Erythroblast (primary cell): ENCODE data around the gene CCDC183.

Source experiments
- DNase-seq, 2 experiments: peaks; one replicate each; lab custom pipeline; 2025; lab: John Stamatoyannopoulos, UW
- GATA1 ChIP-seq: IDR thresholded peaks from 2 replicates; pipeline ENCODE4 v1.6.1; 2011; ENCODE audit warnings: low read depth, mild to moderate bottlenecking, control low read depth, low read length, moderate library complexity
- POLR2A ChIP-seq: IDR thresholded peaks from 2 replicates; pipeline ENCODE4 v1.6.1; 2011; ENCODE audit warnings: mild to moderate bottlenecking, low read length

CCDC183 gene

DNA sequence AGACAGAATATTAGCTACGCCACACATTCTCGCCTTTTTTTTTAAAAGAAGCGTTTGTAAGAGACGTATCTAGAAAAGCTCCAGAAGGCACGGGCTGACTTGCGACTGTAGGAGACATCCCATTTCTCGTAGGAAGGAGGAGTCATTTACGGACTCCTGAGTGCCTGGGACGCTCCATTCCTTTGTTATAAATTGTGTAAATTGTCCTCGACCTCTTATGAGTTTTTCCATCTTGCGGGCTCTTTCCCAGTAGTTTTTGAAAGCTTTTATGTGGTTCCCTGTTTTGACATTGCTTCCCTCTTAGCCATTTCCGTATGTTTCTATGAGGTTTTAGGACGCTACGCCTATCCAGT is 12.6 kb downstream of the CCDC183 start:
- no peak for TF ChIP-seq POLR2A
- no peak for TF ChIP-seq GATA1
- peak; percentile 48 to 62 for DNase-seq

DNA sequence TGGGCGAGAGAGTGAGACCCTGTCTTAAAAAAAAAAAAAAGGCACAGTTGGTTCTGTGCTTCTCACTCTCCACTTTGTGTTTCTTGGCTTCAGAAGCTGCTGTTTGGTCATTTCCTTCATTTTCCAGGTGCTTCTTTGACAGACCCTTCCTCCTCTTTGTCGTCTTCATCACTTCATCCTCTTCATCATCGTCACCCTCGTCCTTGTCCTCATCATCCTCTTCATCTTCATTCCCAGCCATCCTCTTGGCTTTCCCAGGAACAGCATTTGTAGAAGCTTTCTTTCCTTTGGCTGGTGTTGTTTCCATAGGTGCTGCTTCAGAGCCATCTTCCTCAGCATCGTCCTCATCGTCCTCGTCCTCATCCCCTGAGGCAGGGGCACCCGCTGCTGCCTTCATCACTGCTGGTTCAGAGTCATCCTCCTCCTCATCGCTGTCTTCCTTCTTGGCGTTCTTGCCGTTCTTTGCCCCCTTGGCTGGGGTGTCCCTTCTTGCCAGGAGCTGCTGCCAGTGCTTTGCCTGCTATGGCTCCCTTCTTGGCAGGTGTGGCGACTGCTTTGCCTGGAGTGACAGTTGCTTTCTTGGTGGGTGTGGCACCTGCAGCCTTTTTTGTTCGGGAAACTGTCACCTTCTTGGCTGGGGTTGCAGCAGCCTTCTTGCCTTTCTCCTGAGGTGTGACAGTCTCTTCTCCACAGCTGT is 18.7 kb downstream of the CCDC183 start:
- no peak for DNase-seq
- TF ChIP-seq POLR2A (no peak), GATA1 (no peak)

DNA sequence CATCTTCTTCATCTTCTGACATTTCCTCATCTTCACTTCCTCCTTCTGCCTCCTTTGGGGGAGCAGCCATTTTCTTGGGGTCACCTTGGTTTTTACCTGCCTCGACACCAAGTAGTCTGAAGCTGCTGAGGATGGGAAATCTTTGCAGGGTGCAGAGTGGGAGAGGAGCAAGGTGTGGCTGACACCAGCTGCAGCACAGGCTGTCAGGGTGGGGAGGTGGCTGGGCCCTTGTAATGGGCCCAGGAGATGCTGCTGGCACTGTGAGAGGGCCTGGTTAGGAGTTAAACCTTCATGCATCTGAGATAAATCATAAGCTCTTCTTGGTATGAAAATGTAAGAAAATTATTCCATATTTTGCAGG is 19.3 kb downstream of the CCDC183 start:
- TF ChIP-seq GATA1, result no peak
- TF ChIP-seq POLR2A, result no peak
- DNase-seq, result no peak

DNA sequence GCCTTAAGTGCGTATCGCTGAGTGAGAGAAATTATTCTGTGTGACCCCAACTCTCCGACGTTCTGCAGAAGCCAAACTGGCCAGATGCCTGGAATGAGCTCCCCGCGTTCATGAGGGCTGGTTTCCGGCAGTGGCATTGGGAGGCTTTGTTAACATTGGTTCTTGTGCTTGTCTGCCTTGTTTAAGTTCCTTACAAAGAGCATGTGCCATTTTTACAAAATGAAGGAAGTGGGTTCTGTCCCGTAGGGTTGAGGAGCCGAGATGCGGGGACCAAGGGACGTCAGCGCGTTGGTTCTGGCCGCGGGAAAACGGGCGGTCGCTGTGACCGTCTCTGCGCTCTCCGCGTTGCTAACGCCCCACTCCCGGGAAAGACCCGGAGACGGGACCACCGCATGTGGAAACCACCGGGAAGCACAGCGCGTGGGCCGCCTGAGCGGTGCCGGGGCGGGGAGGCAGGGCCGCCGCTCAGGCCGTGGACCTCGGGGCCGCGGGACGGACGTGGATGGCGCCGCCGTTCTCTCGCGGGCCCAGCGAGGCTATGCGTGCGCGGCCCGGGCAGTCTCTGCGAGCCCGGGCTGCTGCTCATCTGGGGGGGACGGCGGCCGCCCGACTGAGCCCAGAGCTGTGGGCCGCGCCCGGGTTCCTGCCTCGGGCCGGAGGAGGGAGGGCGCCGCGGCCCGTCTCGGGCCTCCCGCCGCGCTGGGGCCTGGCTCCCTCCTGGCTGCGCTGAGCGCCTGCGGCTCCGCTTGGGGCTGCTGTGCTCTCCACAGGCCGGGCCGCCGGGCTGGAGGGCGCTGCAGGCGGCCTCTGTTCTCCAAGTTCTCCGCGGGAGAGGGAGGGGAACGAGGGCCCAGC is 25.1 kb downstream of the CCDC183 start:
- no peak for TF ChIP-seq GATA1
- TF ChIP-seq POLR2A, result no peak
- DNase-seq, result no peak

GRCh38 chr9:136821826-136822544 is 25.8 kb downstream of the CCDC183 start:
- no peak for DNase-seq
- TF ChIP-seq GATA1, result no peak

GRCh38 chr9:136823136-136824046 is 27.3 kb downstream of the CCDC183 start:
- DNase-seq, result no peak
- TF ChIP-seq GATA1, result no peak
- no peak for TF ChIP-seq POLR2A

DNA sequence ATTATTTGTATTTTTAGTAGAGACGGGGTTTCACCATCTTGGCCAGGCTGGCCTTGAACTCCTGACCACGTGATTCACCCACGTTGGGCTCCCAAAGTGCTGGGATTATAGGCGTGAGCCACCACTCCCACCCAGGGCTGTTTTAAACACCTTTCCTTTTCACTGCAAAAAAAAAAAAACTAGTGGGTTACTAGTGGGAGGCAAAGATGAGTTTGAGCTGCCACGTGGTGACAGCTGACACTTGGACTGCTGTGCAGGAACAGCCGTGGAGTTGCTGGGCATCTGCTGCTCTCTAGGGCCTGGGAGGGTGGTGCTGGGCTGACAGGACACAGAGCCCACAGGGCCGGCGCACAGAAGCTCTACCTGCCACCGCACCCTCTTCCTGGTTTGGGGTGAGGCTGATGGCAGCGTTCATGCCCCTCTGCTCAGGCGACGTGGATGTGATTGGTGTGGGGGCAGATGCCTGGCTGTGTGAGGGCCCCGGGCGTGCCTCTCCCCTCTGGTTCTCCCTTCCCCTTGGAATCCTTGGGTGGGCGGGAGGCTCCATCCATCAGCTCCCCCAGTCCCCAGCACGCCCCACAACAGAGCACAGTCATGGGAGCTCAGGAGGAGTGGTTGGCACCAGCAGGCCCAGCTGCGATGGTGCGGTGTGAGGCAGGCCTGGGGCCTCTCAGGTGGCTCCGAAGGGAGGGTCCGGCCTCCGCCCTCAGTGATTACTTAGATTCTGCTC is 28.5 kb downstream of the CCDC183 start:
- TF ChIP-seq POLR2A (no peak), GATA1 (no peak)
- DNase-seq, result no peak

DNA sequence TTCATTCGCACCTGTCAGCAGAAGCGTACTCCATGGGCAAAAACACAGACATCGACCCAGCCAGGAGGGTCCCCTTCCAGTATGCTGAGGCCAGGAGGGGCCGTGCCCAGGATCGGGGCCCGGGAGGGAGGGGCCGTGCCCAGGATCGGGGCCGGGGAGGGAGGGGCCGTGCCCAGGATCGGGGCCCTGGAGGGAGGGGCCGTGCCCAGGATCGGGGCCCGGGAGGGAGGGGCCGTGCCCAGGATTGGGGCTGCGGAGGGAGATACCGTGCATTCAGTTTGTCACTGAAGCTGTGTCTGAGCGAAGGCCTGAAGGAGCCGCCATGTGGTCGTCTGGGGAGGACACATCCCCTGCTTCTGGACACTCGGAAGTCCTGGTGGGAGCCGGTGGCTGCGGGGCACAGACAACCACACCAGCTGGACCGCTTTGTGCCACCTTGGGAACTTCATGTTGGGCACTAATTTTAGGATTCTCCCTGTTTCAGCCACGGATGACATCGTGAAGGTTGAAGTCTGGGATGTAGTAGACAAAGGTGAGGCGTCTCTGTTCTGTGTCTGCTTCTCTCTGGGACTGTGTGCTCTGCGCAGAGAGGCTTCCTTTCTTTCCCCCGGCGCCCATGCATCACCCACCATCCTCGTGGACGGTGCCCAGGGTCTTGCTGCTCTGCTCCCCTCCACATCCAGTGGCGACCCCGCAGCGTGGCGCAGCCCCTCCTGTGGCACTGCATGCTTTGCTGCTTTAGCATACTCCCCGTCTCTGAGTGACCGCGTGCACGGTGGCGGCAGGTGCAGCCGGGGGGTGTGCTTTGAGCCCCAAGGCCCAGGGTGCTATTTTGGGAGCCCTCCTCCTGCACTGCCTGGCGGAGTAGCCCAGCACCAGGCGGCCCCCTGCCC is 29.4 kb downstream of the CCDC183 start:
- DNase-seq, result no peak
- TF ChIP-seq GATA1, result no peak
- TF ChIP-seq POLR2A, result no peak

DNA sequence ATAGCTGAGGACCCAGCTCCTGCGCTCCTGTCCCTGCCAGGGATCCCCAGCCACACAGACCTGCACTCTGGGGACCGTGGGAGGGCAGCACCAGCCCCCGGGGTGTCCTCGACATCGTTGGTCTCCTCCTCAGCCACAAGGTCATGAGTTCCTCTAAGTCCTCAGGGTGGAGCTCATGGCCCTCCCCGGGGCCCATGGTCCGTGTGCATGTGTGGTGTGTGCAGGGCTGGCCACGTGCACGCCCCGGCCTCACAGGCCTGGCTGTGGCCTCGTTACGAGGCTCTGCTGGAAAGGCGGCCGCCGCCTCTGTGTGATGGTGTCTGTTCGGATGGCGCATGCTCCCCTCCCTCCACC is 30.0 kb downstream of the CCDC183 start:
- DNase-seq, result no peak
- TF ChIP-seq POLR2A (no peak), GATA1 (no peak)

GRCh38 chr9:136826703-136827582 is 30.8 kb downstream of the CCDC183 start:
- TF ChIP-seq GATA1 (no peak), POLR2A (no peak)
- DNase-seq, result no peak

GRCh38 chr9:136827794-136828473 is 31.8 kb downstream of the CCDC183 start:
- no peak for DNase-seq
- no peak for TF ChIP-seq GATA1
- no peak for TF ChIP-seq POLR2A
